ENCODE measurements around the gene PPIF.

PPIF gene

DNA sequence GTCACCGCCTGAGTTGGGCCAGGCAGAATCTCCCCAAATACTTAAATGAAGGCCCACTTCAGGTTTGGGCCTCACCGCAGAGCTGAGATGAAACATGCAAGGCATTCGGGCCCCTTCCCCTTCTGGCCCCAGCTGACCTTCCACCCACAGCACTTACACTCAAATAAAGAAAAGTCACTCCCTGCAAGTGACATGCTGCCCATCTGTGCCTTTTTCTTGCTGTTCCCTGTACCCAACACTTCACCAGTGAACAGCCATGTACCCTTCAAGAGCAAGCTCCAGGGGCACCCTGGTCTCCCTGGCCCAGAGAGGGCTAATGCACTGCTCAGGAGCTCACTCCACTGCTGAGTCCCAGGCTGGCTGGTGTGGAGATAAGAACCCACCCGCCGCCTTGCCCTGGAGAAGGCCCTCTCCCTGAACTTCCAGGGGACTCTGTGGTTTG lies 57.4 kb downstream of the PPIF start:
- DNase-seq: peak; percentile 28
